CD4-positive, alpha-beta T cell (primary cell): ENCODE data around the gene NPAS4. TPM values are rescaled to one million over a fixed set of nuclear protein-coding genes. Genes with fewer than 3 reads are reported as not detected.

Source experiments
- ATAC-seq: fragments of 200-7000 bp; cut with Tn5 transposase; one replicate; pipeline ENCODE4 v1.10.0; 2022; ENCODE audit warnings: mild to moderate bottlenecking; ENCODE audit not compliant: poor library complexity
- CTCF ChIA-PET: fragments of 350-600 bp; sonication (Branson Sonifier 250); formaldehyde crosslinking; loops from one replicate; lab custom pipeline; 2021; ENCODE audit warnings: antibody characterized with exemption, inconsistent platforms; lab: Charles Lee
- POLR2A ChIA-PET: fragments of 350-600 bp; sonication (Branson Sonifier 250); formaldehyde crosslinking; loops from one replicate; lab custom pipeline; 2021; ENCODE audit warnings: antibody characterized with exemption, inconsistent platforms; lab: Charles Lee
- DNase-seq, 14 experiments: peaks; one replicate each; pipeline ENCODE4 v3.0.0-alpha.2; 2013 to 2020; ENCODE audit warnings: mixed read lengths in 2 of 14
- H3K27ac ChIP-seq, 2 donors: one replicate each; pipeline versions ENCODE4 v1.5.1 to v1.7.0; 2013; ENCODE audit warnings: low read length in 2 of 2, low read depth in 1 of 2, mild to moderate bottlenecking in 1 of 2
- H3K27me3 ChIP-seq, 2 experiments: 1 replicate in 1 of 2; 2 replicates in 1 of 2; pipeline versions ENCODE4 v1.6.1 to v1.7.0; 2013; ENCODE audit warnings: low read length in 2 of 2, control low read depth in 1 of 2, mild to moderate bottlenecking in 1 of 2, moderate library complexity in 1 of 2; ENCODE audit not compliant: insufficient read depth in 2 of 2, control insufficient read depth in 1 of 2
- H3K36me3 ChIP-seq: one replicate; pipeline ENCODE4 v1.6.1; 2013; ENCODE audit warnings: low read length, control low read depth; ENCODE audit not compliant: insufficient read depth
- H3K4me1 ChIP-seq: one replicate; pipeline ENCODE4 v1.6.1; 2013; ENCODE audit warnings: low read length, control low read depth; ENCODE audit not compliant: insufficient read depth
- H3K4me3 ChIP-seq: one replicate; pipeline ENCODE4 v1.5.1; 2013; ENCODE audit warnings: mild to moderate bottlenecking, low read length, moderate library complexity
- H3K9me3 ChIP-seq, 2 experiments: 1 replicate in 1 of 2; 2 replicates in 1 of 2; pipeline versions ENCODE4 v1.6.1 to v1.7.0; 2013; ENCODE audit warnings: low read length in 2 of 2, mild to moderate bottlenecking in 2 of 2, control low read depth in 1 of 2, moderate library complexity in 1 of 2; ENCODE audit not compliant: control insufficient read depth in 1 of 2, insufficient read depth in 1 of 2
- H3K27ac Mint-ChIP-seq: one replicate; pipeline ENCODE4 v1.8.0; 2020; ENCODE audit warnings: mixed read lengths
- H3K27me3 Mint-ChIP-seq: one replicate; pipeline ENCODE4 v1.8.0; 2021; ENCODE audit warnings: mixed read lengths
- H3K36me3 Mint-ChIP-seq: one replicate; pipeline ENCODE4 v1.8.0; 2021; ENCODE audit warnings: low read depth, mixed read lengths
- H3K4me1 Mint-ChIP-seq: one replicate; pipeline ENCODE4 v1.8.0; 2021; ENCODE audit warnings: low read depth, mixed read lengths
- H3K4me3 Mint-ChIP-seq: one replicate; pipeline ENCODE4 v1.8.0; 2020; ENCODE audit warnings: mild to moderate bottlenecking, mixed read lengths
- H3K9me3 Mint-ChIP-seq: one replicate; pipeline ENCODE4 v1.8.0; 2020; ENCODE audit warnings: mixed read lengths
- intact Hi-C, 2 experiments: fragments of 100-400 bp; cut with DNase I in 1 of 2; cut with micrococcal nuclease in 1 of 2; formaldehyde crosslinking; loops; one replicate each; pipeline versions ENCODE4 v1.15.1 to v1.9.0; 2023 to 2025; cut with DNase I, micrococcal nuclease
- total RNA-seq, 174 experiments: library from RNA in 2 of 174; stranded (reverse) in 2 of 174; gene quantifications; one replicate each; pipeline ENCODE4 v1.2.3 and lab custom pipeline; 2021 to 2026
- TF ChIP-seq, protein P1 (sequence below): fragments of 200-600 bp; IDR thresholded peaks from one replicate; pipeline ENCODE4 v1.8.0; 2022; ENCODE audit warnings: antibody characterized with exemption, mild to moderate bottlenecking

Gene NPAS4
- total RNA-seq, 2 experiments from 2014 or later = not detected

GRCh38 chr11:66450560-66450959 lies 29.7 kb downstream of the NPAS4 start:
- Mint-ChIP-seq H3K9me3 (no peaks in the 10 kb centered on the region), H3K4me3 (no peak overlapping the region), H3K27me3 (peaks cover 8% of the 10 kb centered on the region), H3K36me3 (no peaks in the 10 kb centered on the region), H3K27ac (no peak overlapping the region), H3K4me1 (peaks cover 14% of the 10 kb centered on the region)
- H3K4me1 ChIP-seq = peaks cover 10% of the 10 kb centered on the region
- no peak overlapping the region for H3K27ac ChIP-seq
- POLR2A ChIA-PET = no interaction called here
- ATAC-seq (no peak), DNase-seq (no peak)
- intact Hi-C loops = no loop called here
- no peaks in the 10 kb centered on the region for H3K9me3 ChIP-seq
- no peak overlapping the region for H3K4me3 ChIP-seq
- CTCF ChIA-PET = interaction anchor here (1.5 kb wide), 1 partner anchor 12 kb away, joined by 5 read pairs; the partner anchor contains the start of gene MRPL11
- H3K36me3 ChIP-seq = no peaks in the 10 kb centered on the region
- no peaks in the 10 kb centered on the region for H3K27me3 ChIP-seq
- TF ChIP-seq, protein P1, sequence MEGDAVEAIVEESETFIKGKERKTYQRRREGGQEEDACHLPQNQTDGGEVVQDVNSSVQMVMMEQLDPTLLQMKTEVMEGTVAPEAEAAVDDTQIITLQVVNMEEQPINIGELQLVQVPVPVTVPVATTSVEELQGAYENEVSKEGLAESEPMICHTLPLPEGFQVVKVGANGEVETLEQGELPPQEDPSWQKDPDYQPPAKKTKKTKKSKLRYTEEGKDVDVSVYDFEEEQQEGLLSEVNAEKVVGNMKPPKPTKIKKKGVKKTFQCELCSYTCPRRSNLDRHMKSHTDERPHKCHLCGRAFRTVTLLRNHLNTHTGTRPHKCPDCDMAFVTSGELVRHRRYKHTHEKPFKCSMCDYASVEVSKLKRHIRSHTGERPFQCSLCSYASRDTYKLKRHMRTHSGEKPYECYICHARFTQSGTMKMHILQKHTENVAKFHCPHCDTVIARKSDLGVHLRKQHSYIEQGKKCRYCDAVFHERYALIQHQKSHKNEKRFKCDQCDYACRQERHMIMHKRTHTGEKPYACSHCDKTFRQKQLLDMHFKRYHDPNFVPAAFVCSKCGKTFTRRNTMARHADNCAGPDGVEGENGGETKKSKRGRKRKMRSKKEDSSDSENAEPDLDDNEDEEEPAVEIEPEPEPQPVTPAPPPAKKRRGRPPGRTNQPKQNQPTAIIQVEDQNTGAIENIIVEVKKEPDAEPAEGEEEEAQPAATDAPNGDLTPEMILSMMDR = no peak

- intact Hi-C loops = no loop called here
- H3K36me3 ChIP-seq = no peaks in the 10 kb centered on the region
- DNase-seq (no peak), ATAC-seq (no peak)
- H3K27ac ChIP-seq = no peak overlapping the region
- H3K36me3 Mint-ChIP-seq = no peaks in the 10 kb centered on the region
- peaks cover 10% of the 10 kb centered on the region for H3K4me1 ChIP-seq
- no peaks in the 10 kb centered on the region for H3K9me3 ChIP-seq
- H3K27me3 ChIP-seq = no peaks in the 10 kb centered on the region
- peaks cover 14% of the 10 kb centered on the region for H3K4me1 Mint-ChIP-seq
- TF ChIP-seq, protein P1 = no peak
- H3K4me3 ChIP-seq = no peak overlapping the region
- POLR2A ChIA-PET = no interaction called here
- no peaks in the 10 kb centered on the region for H3K9me3 Mint-ChIP-seq
- CTCF ChIA-PET = no interaction called here
- no peak overlapping the region for H3K4me3 Mint-ChIP-seq
- H3K27me3 Mint-ChIP-seq = peaks cover 8% of the 10 kb centered on the region
- H3K27ac Mint-ChIP-seq = no peak overlapping the region
Measured at GRCh38 chr11:66451663-66452062, 30.8 kb downstream of the NPAS4 start.

DNA sequence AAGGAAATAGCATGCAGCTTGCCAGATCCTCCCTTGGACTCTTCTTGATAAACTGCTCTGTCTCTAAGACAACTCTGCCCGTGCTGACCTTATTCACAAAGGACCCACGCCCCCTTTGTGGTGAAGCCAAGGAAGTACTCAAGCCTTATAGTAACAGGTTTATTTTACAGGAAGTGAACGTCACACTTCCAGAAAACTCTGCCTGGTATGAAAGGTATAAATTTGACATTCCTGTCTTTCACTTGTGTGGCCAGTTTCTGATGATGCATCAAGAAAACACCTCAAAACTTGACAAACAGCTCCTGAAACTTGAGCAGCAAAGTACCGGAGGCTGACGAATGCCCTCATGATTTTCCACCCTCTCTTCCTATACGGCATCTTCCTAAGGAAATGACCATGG lies 33.4 kb downstream of the NPAS4 start:
- H3K27ac ChIP-seq = no peak overlapping the region
- no peaks in the 10 kb centered on the region for H3K9me3 ChIP-seq
- POLR2A ChIA-PET = no interaction called here
- no peak overlapping the region for H3K4me3 ChIP-seq
- Mint-ChIP-seq H3K4me3 (no peak overlapping the region), H3K36me3 (no peaks in the 10 kb centered on the region), H3K27ac (no peak overlapping the region), H3K27me3 (peaks cover 8% of the 10 kb centered on the region), H3K4me1 (peaks cover 14% of the 10 kb centered on the region), H3K9me3 (no peaks in the 10 kb centered on the region)
- TF ChIP-seq, protein P1 = no peak
- intact Hi-C loops = no loop called here
- ATAC-seq (no peak), DNase-seq (peak in 1 of 14 experiments; percentile 19)
- no peaks in the 10 kb centered on the region for H3K36me3 ChIP-seq
- peaks cover 10% of the 10 kb centered on the region for H3K4me1 ChIP-seq
- CTCF ChIA-PET = no interaction called here
- H3K27me3 ChIP-seq = no peaks in the 10 kb centered on the region
